Astrocyte (in vitro differentiated cells and primary cell): ENCODE measurements around the gene CBX7. TPM values are rescaled to one million over a fixed set of nuclear protein-coding genes. Genes with fewer than 3 reads are reported as not detected.

Experiments
- DNase-seq: peaks from one replicate; pipeline ENCODE4 v3.0.0-alpha.2; 2010; ENCODE audit warnings: low read depth
- FAIRE-seq: peaks from 2 replicates; lab custom pipeline; 2011; peaks lifted over from hg19 to GRCh38; lab: Jason Lieb, UNC
- H2AFZ ChIP-seq: 2 replicates; pipeline ENCODE4 v1.6.0; 2012; ENCODE audit warnings: low read depth, low read length, inconsistent platforms
- H3K27ac ChIP-seq: 2 replicates; pipeline ENCODE4 v1.5.1; 2011; ENCODE audit warnings: low read depth, low read length, inconsistent platforms
- H3K27me3 ChIP-seq: 2 replicates; pipeline ENCODE4 v1.6.0; 2011; ENCODE audit warnings: low read length, inconsistent platforms; ENCODE audit not compliant: insufficient read depth
- H3K36me3 ChIP-seq: 2 replicates; pipeline ENCODE4 v1.5.1; 2011; ENCODE audit warnings: low read length, inconsistent platforms; ENCODE audit not compliant: insufficient read depth
- H3K4me1 ChIP-seq: 2 replicates; pipeline ENCODE4 v1.5.1; 2011; ENCODE audit warnings: low read length, inconsistent platforms; ENCODE audit not compliant: insufficient read depth
- H3K4me2 ChIP-seq: 2 replicates; pipeline ENCODE4 v1.6.0; 2012; ENCODE audit warnings: low read length, inconsistent platforms
- H3K4me3 ChIP-seq: 2 replicates; pipeline ENCODE4 v1.5.1; 2011; ENCODE audit warnings: low read depth, mild to moderate bottlenecking, low read length, inconsistent platforms; ENCODE audit not compliant: insufficient read depth
- H3K79me2 ChIP-seq: 2 replicates; pipeline ENCODE4 v1.6.0; 2012; ENCODE audit warnings: mild to moderate bottlenecking, low read length, inconsistent platforms; ENCODE audit not compliant: insufficient read depth
- H3K9ac ChIP-seq: 2 replicates; pipeline ENCODE4 v1.6.0; 2012; ENCODE audit warnings: mild to moderate bottlenecking, low read length, inconsistent platforms
- H3K9me3 ChIP-seq: 2 replicates; pipeline ENCODE4 v1.5.1; 2012; ENCODE audit warnings: low read depth, mild to moderate bottlenecking, low read length, inconsistent platforms; ENCODE audit not compliant: insufficient read depth
- H4K20me1 ChIP-seq: 2 replicates; pipeline ENCODE4 v1.6.0; 2012; ENCODE audit warnings: low read length, inconsistent platforms; ENCODE audit not compliant: insufficient read depth
- H3K27ac Mint-ChIP-seq: one replicate; pipeline ENCODE4 v1.8.0; 2021; ENCODE audit warnings: mild to moderate bottlenecking, mixed read lengths; ENCODE audit not compliant: unreplicated experiment
- H3K27me3 Mint-ChIP-seq: one replicate; pipeline ENCODE4 v1.8.0; 2021; ENCODE audit warnings: low read depth, mixed read lengths; ENCODE audit not compliant: unreplicated experiment
- H3K36me3 Mint-ChIP-seq: one replicate; pipeline ENCODE4 v1.8.0; 2021; ENCODE audit warnings: low read depth, mixed read lengths; ENCODE audit not compliant: unreplicated experiment
- H3K4me1 Mint-ChIP-seq: one replicate; pipeline ENCODE4 v1.8.0; 2021; ENCODE audit warnings: low read depth, mixed read lengths; ENCODE audit not compliant: unreplicated experiment
- H3K4me3 Mint-ChIP-seq: one replicate; pipeline ENCODE4 v1.8.0; 2021; ENCODE audit warnings: mild to moderate bottlenecking, moderate library complexity, mixed read lengths; ENCODE audit not compliant: unreplicated experiment
- H3K9me3 Mint-ChIP-seq: one replicate; pipeline ENCODE4 v1.8.0; 2021; ENCODE audit warnings: mild to moderate bottlenecking, mixed read lengths; ENCODE audit not compliant: unreplicated experiment
- EZH2 ChIP-seq: IDR thresholded peaks from 2 replicates; pipeline ENCODE4 v1.6.1; 2012; ENCODE audit warnings: mild to moderate bottlenecking, low read length, inconsistent platforms; ENCODE audit not compliant: insufficient read depth
- total RNA-seq: library from RNA; stranded (reverse); gene quantifications from 2 replicates; pipeline ENCODE4 v1.2.1, GENCODE V29; 2021
- TF ChIP-seq, protein P1 (sequence below): IDR thresholded peaks from 2 replicates; pipeline ENCODE4 v1.5.1; 2011; ENCODE audit warnings: low read depth, mild to moderate bottlenecking, inconsistent platforms, low read length, moderate library complexity; ENCODE audit not compliant: insufficient read depth

The CBX7 gene
- total RNA-seq, 1 donor from 2014 or later = 1.2 TPM

- Histone ChIP-seq H2AFZ (no peak overlapping the region), H3K4me2 (no peak overlapping the region), H3K4me1 (peaks cover 18% of the 10 kb centered on the region), H3K9me3 (no peaks in the 10 kb centered on the region), H4K20me1 (no peaks in the 10 kb centered on the region), H3K27ac (no peak overlapping the region), H3K4me3 (no peak overlapping the region), H3K9ac (no peak overlapping the region), H3K36me3 (no peaks in the 10 kb centered on the region), H3K79me2 (no peaks in the 10 kb centered on the region), H3K27me3 (no peaks in the 10 kb centered on the region)
- no peak overlapping the region for H3K27ac Mint-ChIP-seq
- H3K4me1 Mint-ChIP-seq = peaks cover 3% of the 10 kb centered on the region
- no peak for DNase-seq
- no peaks in the 10 kb centered on the region for H3K27me3 Mint-ChIP-seq
- H3K36me3 Mint-ChIP-seq = peaks cover 1% of the 10 kb centered on the region
- TF ChIP-seq, protein P1, sequence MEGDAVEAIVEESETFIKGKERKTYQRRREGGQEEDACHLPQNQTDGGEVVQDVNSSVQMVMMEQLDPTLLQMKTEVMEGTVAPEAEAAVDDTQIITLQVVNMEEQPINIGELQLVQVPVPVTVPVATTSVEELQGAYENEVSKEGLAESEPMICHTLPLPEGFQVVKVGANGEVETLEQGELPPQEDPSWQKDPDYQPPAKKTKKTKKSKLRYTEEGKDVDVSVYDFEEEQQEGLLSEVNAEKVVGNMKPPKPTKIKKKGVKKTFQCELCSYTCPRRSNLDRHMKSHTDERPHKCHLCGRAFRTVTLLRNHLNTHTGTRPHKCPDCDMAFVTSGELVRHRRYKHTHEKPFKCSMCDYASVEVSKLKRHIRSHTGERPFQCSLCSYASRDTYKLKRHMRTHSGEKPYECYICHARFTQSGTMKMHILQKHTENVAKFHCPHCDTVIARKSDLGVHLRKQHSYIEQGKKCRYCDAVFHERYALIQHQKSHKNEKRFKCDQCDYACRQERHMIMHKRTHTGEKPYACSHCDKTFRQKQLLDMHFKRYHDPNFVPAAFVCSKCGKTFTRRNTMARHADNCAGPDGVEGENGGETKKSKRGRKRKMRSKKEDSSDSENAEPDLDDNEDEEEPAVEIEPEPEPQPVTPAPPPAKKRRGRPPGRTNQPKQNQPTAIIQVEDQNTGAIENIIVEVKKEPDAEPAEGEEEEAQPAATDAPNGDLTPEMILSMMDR = no peak
- no peak for TF ChIP-seq EZH2
- FAIRE-seq = no peak
- no peak overlapping the region for H3K4me3 Mint-ChIP-seq
- peaks cover 5% of the 10 kb centered on the region for H3K9me3 Mint-ChIP-seq
These were observed 28.9 kb upstream of the CBX7 start for GRCh38 chr22:39181356-39181755.

DNA sequence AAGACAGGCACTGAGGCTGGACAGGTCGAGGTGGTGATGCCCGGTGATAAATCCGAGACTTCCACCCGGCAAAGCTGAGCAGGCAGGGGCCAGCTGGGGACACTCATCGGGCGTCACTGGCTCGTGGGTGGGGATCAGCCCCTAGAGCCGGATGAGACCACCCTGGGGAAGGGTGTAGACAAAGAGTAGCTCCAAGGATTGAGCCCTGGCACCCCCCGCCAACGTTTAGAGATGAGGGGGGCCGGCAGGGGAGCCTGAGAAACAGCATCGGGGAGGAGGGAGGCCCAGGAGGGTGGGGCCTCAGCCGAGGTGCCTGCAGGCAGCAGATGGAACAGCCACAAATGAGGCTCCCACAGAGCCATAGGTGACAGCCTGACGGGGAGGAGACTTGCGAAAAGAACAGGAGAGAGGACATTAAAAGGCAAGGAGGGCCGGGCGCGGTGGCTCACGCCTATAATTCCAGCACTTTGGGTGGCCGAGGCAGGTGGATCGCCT, 27.4 kb upstream of the CBX7 start:
- H3K79me2 ChIP-seq = no peaks in the 10 kb centered on the region
- FAIRE-seq (no peak), DNase-seq (no peak)
- H3K36me3 ChIP-seq = no peaks in the 10 kb centered on the region
- Mint-ChIP-seq H3K27me3 (no peaks in the 10 kb centered on the region), H3K4me3 (no peak overlapping the region), H3K27ac (no peak overlapping the region), H3K9me3 (peaks cover 5% of the 10 kb centered on the region), H3K36me3 (peaks cover 1% of the 10 kb centered on the region), H3K4me1 (peaks cover 10% of the 10 kb centered on the region)
- peaks cover 33% of the 10 kb centered on the region for H3K4me1 ChIP-seq
- no peak overlapping the region for H3K27ac ChIP-seq
- no peak overlapping the region for H3K4me2 ChIP-seq
- H4K20me1 ChIP-seq = no peaks in the 10 kb centered on the region
- no peak overlapping the region for H3K9ac ChIP-seq
- TF ChIP-seq EZH2 = no peak
- TF ChIP-seq, protein P1 = no peak
- no peaks in the 10 kb centered on the region for H3K9me3 ChIP-seq
- no peaks in the 10 kb centered on the region for H3K27me3 ChIP-seq
- no peak overlapping the region for H3K4me3 ChIP-seq
- no peak overlapping the region for H2AFZ ChIP-seq

GRCh38 chr22:39179401-39179827, 26.9 kb upstream of the CBX7 start:
- Mint-ChIP-seq H3K36me3 (peaks cover 1% of the 10 kb centered on the region), H3K9me3 (peaks cover 5% of the 10 kb centered on the region), H3K27ac (no peak overlapping the region), H3K4me1 (peaks cover 15% of the 10 kb centered on the region), H3K4me3 (no peak overlapping the region), H3K27me3 (no peaks in the 10 kb centered on the region)
- Histone ChIP-seq H3K36me3 (no peaks in the 10 kb centered on the region), H3K4me1 (peaks cover 38% of the 10 kb centered on the region), H3K9me3 (no peaks in the 10 kb centered on the region), H3K4me3 (no peak overlapping the region), H3K27me3 (no peaks in the 10 kb centered on the region), H4K20me1 (no peaks in the 10 kb centered on the region), H2AFZ (no peak overlapping the region), H3K9ac (no peak overlapping the region), H3K27ac (no peak overlapping the region), H3K4me2 (no peak overlapping the region), H3K79me2 (no peaks in the 10 kb centered on the region)
- DNase-seq (no peak), FAIRE-seq (no peak)
- TF ChIP-seq EZH2 = no peak
- TF ChIP-seq, protein P1 = no peak
